ENCODE measurements around the gene GPR183.

The GPR183 gene

GRCh38 chr13:99346335-99347042 is 39.3 kb upstream of the GPR183 start:
- no peak for TF ChIP-seq CTCF (IDR thresholded peaks at IDR 0.05; ENCODE audit: low read depth, low read length)
- no peak for DNase-seq (ENCODE audit: extremely low read depth, low read depth)

GRCh38 chr13:99345345-99345744 is 38.1 kb upstream of the GPR183 start:
- no peak for TF ChIP-seq CTCF (IDR thresholded peaks at IDR 0.05; ENCODE audit: low read depth, low read length)
- DNase-seq (ENCODE audit: extremely low read depth, low read depth): no peak

- DNase-seq (ENCODE audit: extremely low read depth, low read depth): no peak
- no peak for TF ChIP-seq CTCF (IDR thresholded peaks at IDR 0.05; ENCODE audit: low read depth, low read length)
These were observed 37.5 kb upstream of the GPR183 start for GRCh38 chr13:99344610-99345208.

- TF ChIP-seq CTCF (IDR thresholded peaks at IDR 0.05; ENCODE audit: low read depth, low read length): no peak
- no peak for DNase-seq (ENCODE audit: extremely low read depth, low read depth)
These were observed 35.6 kb upstream of the GPR183 start for GRCh38 chr13:99342723-99343315.

- no peak for DNase-seq (ENCODE audit: extremely low read depth, low read depth)
- TF ChIP-seq CTCF (IDR thresholded peaks at IDR 0.05; ENCODE audit: low read depth, low read length): no peak
These were observed 34.9 kb upstream of the GPR183 start for GRCh38 chr13:99341969-99342722.

- no peak for TF ChIP-seq CTCF (IDR thresholded peaks at IDR 0.05; ENCODE audit: low read depth, low read length)
- no peak for DNase-seq (ENCODE audit: extremely low read depth, low read depth)
These were observed 33.4 kb upstream of the GPR183 start for GRCh38 chr13:99340638-99341037.

Data from AG09319 (cell line).